H9 (cell line): ENCODE results near the gene CFAP107. TPM values are rescaled to one million over a fixed set of nuclear protein-coding genes. Genes with fewer than 3 reads are reported as not detected.

Experiments used
- DNase-seq: peaks from one replicate; pipeline ENCODE4 v3.0.0-alpha.2; 2017
- H2AFZ ChIP-seq: one replicate; pipeline ENCODE4 v1.6.1; 2013; ENCODE audit warnings: mild to moderate bottlenecking, low read length, control low read depth, moderate library complexity
- H2AK5ac ChIP-seq: 2 replicates; pipeline ENCODE4 v1.6.1; 2013; ENCODE audit warnings: low read length, control low read depth, mixed read lengths; ENCODE audit not compliant: insufficient read length
- H2BK120ac ChIP-seq: one replicate; pipeline ENCODE4 v1.6.1; 2013; ENCODE audit warnings: low read depth, mild to moderate bottlenecking, low read length, control low read depth, inconsistent platforms; ENCODE audit not compliant: poor library complexity, severe bottlenecking
- H2BK12ac ChIP-seq: 2 replicates; pipeline ENCODE4 v1.6.1; 2013; ENCODE audit warnings: low read length, control low read depth, mixed read lengths, low read depth; ENCODE audit not compliant: insufficient read length
- H2BK15ac ChIP-seq: 2 replicates; pipeline ENCODE4 v1.6.1; 2013; ENCODE audit warnings: low read depth, low read length, control low read depth
- H2BK20ac ChIP-seq: one replicate; pipeline ENCODE4 v1.6.1; 2013; ENCODE audit warnings: low read depth, mild to moderate bottlenecking, low read length, control low read depth, inconsistent platforms; ENCODE audit not compliant: poor library complexity, severe bottlenecking
- H2BK5ac ChIP-seq: 2 replicates; pipeline ENCODE4 v1.6.1; 2013; ENCODE audit warnings: low read length, control low read depth, mixed read lengths; ENCODE audit not compliant: insufficient read length
- H3K14ac ChIP-seq: 2 replicates; pipeline ENCODE4 v1.6.1; 2013; ENCODE audit warnings: low read length, control low read depth; ENCODE audit not compliant: insufficient read depth
- H3K18ac ChIP-seq: 2 replicates; pipeline ENCODE4 v1.6.1; 2013; ENCODE audit warnings: low read depth, mild to moderate bottlenecking, mixed read lengths, low read length, control low read depth; ENCODE audit not compliant: insufficient read length
- H3K23ac ChIP-seq: 2 replicates; pipeline ENCODE4 v1.6.1; 2013; ENCODE audit warnings: low read length, control low read depth, mixed read lengths, low read depth; ENCODE audit not compliant: insufficient read length
- H3K23me2 ChIP-seq: 2 replicates; pipeline ENCODE4 v1.6.1; 2013; ENCODE audit warnings: low read depth, mild to moderate bottlenecking, mixed read lengths, low read length, control low read depth; ENCODE audit not compliant: insufficient read length, poor library complexity, severe bottlenecking
- H3K27ac ChIP-seq: 2 replicates; pipeline ENCODE4 v1.5.1; 2013; ENCODE audit warnings: low read length, control low read depth, mixed read lengths, low read depth; ENCODE audit not compliant: insufficient read length
- H3K27me3 ChIP-seq: 2 replicates; pipeline ENCODE4 v1.6.1; 2013; ENCODE audit warnings: low read length, control low read depth, inconsistent platforms; ENCODE audit not compliant: insufficient read depth
- H3K4ac ChIP-seq: 2 replicates; pipeline ENCODE4 v1.6.1; 2013; ENCODE audit warnings: low read depth, mild to moderate bottlenecking, control low read depth, inconsistent platforms, low read length, moderate library complexity
- H3K4me1 ChIP-seq: 2 replicates; pipeline ENCODE4 v1.6.1; 2013; ENCODE audit warnings: low read length, control low read depth, inconsistent platforms; ENCODE audit not compliant: insufficient read depth
- H3K4me2 ChIP-seq: 2 replicates; pipeline ENCODE4 v1.6.1; 2013; ENCODE audit warnings: low read length, control low read depth, mixed read lengths; ENCODE audit not compliant: insufficient read length, insufficient read depth
- H3K56ac ChIP-seq: 2 replicates; pipeline ENCODE4 v1.6.1; 2013; ENCODE audit warnings: low read depth, mild to moderate bottlenecking, mixed read lengths, low read length, control low read depth; ENCODE audit not compliant: insufficient read length
- H3K79me1 ChIP-seq: 2 replicates; pipeline ENCODE4 v1.6.1; 2013; ENCODE audit warnings: low read depth, mild to moderate bottlenecking, moderate library complexity, low read length, control low read depth, inconsistent platforms; ENCODE audit not compliant: insufficient read depth, poor library complexity, severe bottlenecking
- H3K79me2 ChIP-seq: 2 replicates; pipeline ENCODE4 v1.6.1; 2013; ENCODE audit warnings: low read length, control low read depth, inconsistent platforms; ENCODE audit not compliant: insufficient read depth
- H3K9ac ChIP-seq: 2 replicates; pipeline ENCODE4 v1.6.1; 2013; ENCODE audit warnings: low read length, control low read depth, mixed read lengths; ENCODE audit not compliant: insufficient read length; ENCODE audit errors: extremely low read depth
- H3K9me3 ChIP-seq: one replicate; pipeline ENCODE4 v1.6.1; 2013; ENCODE audit warnings: low read depth, low read length, inconsistent platforms; ENCODE audit not compliant: control insufficient read depth
- H3T11ph ChIP-seq: one replicate; pipeline ENCODE4 v1.6.1; 2013; ENCODE audit warnings: mild to moderate bottlenecking, low read length, control low read depth, inconsistent platforms
- H4K20me1 ChIP-seq: one replicate; pipeline ENCODE4 v1.6.1; 2013; ENCODE audit not compliant: control insufficient read depth, insufficient read length, insufficient read depth
- H4K5ac ChIP-seq: 2 replicates; pipeline ENCODE4 v1.6.1; 2013; ENCODE audit warnings: low read depth, mild to moderate bottlenecking, mixed read lengths, low read length, control low read depth; ENCODE audit not compliant: insufficient read length
- H4K8ac ChIP-seq: replicated peaks from 2 replicates; pipeline ENCODE4 v1.6.1; 2013; ENCODE audit warnings: low read length, control low read depth, mixed read lengths, low read depth; ENCODE audit not compliant: insufficient read length
- H4K91ac ChIP-seq: 2 replicates; pipeline ENCODE4 v1.6.1; 2013; ENCODE audit warnings: low read depth, mild to moderate bottlenecking, moderate library complexity, mixed read lengths, low read length, control low read depth; ENCODE audit not compliant: insufficient read length
- H3K27ac Mint-ChIP-seq, 3 experiments: 2 replicates in 2 of 3; 3 replicates in 1 of 3; pipeline ENCODE4 v1.8.0; 2020 to 2021; ENCODE audit warnings: mixed read lengths in 3 of 3, mild to moderate bottlenecking in 1 of 3, moderate library complexity in 1 of 3
- H3K27me3 Mint-ChIP-seq: 2 replicates; pipeline ENCODE4 v1.8.0; 2021; ENCODE audit warnings: low read depth, mild to moderate bottlenecking, moderate library complexity, mixed read lengths
- H3K36me3 Mint-ChIP-seq, 3 experiments: 2 replicates in 2 of 3; 3 replicates in 1 of 3; pipeline ENCODE4 v1.8.0; 2020 to 2021; ENCODE audit warnings: low read depth in 3 of 3, mixed read lengths in 3 of 3; ENCODE audit not compliant: insufficient read depth in 1 of 3
- H3K4me1 Mint-ChIP-seq, 2 experiments: 2 replicates each; pipeline ENCODE4 v1.8.0; 2020; ENCODE audit warnings: mixed read lengths in 2 of 2
- H3K4me3 Mint-ChIP-seq, 2 experiments: 2 replicates in 1 of 2; 3 replicates in 1 of 2; pipeline ENCODE4 v1.8.0; 2020 to 2021; ENCODE audit warnings: mild to moderate bottlenecking in 2 of 2, mixed read lengths in 2 of 2, moderate library complexity in 1 of 2
- H3K9me3 Mint-ChIP-seq, 2 experiments: 2 replicates in 1 of 2; 3 replicates in 1 of 2; pipeline ENCODE4 v1.8.0; 2020; ENCODE audit warnings: mild to moderate bottlenecking in 2 of 2, mixed read lengths in 2 of 2, moderate library complexity in 1 of 2
- total RNA-seq: library from RNA; stranded (reverse); gene quantifications from 2 replicates; pipeline ENCODE4 v1.2.1, GENCODE V29; 2021
- TF ChIP-seq, protein P1 (sequence below): fragments of 200-600 bp; sonication (generic); conservative IDR thresholded peaks from 3 replicates; pipeline ENCODE4 v1.8.0; 2021; ENCODE audit warnings: antibody characterized with exemption, mild to moderate bottlenecking

The CFAP107 gene
- total RNA-seq, 1 experiment from 2014 or later = not detected

DNA sequence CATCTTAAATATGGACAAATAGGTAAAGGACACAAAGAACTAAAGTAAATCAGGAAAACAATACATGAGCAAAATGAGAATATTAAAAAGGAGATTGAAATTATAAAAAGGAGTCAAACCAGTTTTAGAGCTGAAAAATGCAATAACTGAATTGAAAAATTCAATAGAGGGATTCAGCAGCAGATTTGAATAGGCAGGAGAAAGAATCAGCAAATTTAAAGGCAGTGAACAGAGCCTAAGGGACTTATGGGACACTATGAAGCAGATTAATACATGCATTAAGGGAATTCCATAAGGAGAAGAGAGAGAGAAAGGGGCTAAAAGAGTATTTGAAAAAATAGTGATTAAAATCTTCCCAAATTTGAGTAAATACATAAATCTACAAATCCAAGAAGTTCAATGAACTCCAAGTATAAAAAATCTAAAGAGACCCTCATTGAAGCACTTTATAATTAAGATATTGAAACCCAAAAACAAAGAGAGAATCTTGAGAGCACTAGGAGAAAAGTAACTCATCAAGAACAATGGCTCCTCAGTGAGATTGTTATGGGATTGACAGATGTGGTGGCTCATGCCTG lies 2.9 kb downstream of the CFAP107 start:
- no peak overlapping the region for H3K18ac ChIP-seq
- H3K9me3 Mint-ChIP-seq = peaks cover 8 to 10% of the 10 kb centered on the region in 2 experiments; a peak in 4 of 5 replicates
- TF ChIP-seq, protein P1, sequence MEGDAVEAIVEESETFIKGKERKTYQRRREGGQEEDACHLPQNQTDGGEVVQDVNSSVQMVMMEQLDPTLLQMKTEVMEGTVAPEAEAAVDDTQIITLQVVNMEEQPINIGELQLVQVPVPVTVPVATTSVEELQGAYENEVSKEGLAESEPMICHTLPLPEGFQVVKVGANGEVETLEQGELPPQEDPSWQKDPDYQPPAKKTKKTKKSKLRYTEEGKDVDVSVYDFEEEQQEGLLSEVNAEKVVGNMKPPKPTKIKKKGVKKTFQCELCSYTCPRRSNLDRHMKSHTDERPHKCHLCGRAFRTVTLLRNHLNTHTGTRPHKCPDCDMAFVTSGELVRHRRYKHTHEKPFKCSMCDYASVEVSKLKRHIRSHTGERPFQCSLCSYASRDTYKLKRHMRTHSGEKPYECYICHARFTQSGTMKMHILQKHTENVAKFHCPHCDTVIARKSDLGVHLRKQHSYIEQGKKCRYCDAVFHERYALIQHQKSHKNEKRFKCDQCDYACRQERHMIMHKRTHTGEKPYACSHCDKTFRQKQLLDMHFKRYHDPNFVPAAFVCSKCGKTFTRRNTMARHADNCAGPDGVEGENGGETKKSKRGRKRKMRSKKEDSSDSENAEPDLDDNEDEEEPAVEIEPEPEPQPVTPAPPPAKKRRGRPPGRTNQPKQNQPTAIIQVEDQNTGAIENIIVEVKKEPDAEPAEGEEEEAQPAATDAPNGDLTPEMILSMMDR = no peak
- H3K27ac ChIP-seq = no peak overlapping the region
- no peaks in the 10 kb centered on the region for H3K79me2 ChIP-seq
- H3K79me1 ChIP-seq = no peaks in the 10 kb centered on the region
- no peaks in the 10 kb centered on the region for H3K23me2 ChIP-seq
- no peak overlapping the region for H3K4ac ChIP-seq
- H3K14ac ChIP-seq = no peak overlapping the region
- no peak overlapping the region for H3K9ac ChIP-seq
- no peak overlapping the region for H3T11ph ChIP-seq
- no peak overlapping the region for H2BK5ac ChIP-seq
- DNase-seq = no peak
- H2AFZ ChIP-seq = no peak overlapping the region
- no peaks in the 10 kb centered on the region for H3K9me3 ChIP-seq
- H3K4me2 ChIP-seq = no peak overlapping the region
- no peak overlapping the region for H2BK20ac ChIP-seq
- no peaks in the 10 kb centered on the region for H3K36me3 Mint-ChIP-seq
- no peak overlapping the region for H2BK12ac ChIP-seq
- H3K56ac ChIP-seq = no peak overlapping the region
- no peak overlapping the region for H2AK5ac ChIP-seq
- no peak overlapping the region for H2BK120ac ChIP-seq
- no peaks in the 10 kb centered on the region for H3K4me1 ChIP-seq
- H4K91ac ChIP-seq = no peak overlapping the region
- no peak overlapping the region for H4K8ac ChIP-seq
- H2BK15ac ChIP-seq = no peak overlapping the region
- H3K23ac ChIP-seq = no peak overlapping the region
- H3K27me3 ChIP-seq = no peaks in the 10 kb centered on the region
- H4K20me1 ChIP-seq = no peaks in the 10 kb centered on the region
- no peak overlapping the region for H4K5ac ChIP-seq
- H3K4me3 Mint-ChIP-seq = no peak overlapping the region
- H3K27me3 Mint-ChIP-seq = peaks cover 2% of the 10 kb centered on the region; the same call in 1 of the 2 replicates
- no peak overlapping the region for H3K27ac Mint-ChIP-seq
- no peaks in the 10 kb centered on the region for H3K4me1 Mint-ChIP-seq
